ENCODE measurements around the gene NEK8. TPM values are rescaled to one million over a fixed set of nuclear protein-coding genes. Genes with fewer than 3 reads are reported as not detected.

The NEK8 gene
- total and polyA plus RNA-seq, 9 of the 15 experiments (the other 6 are each of a cell fraction or from before 2014, with no cell fraction given) = 0.98 to 16.6 (median 4.6) TPM

- TF ChIP-seq ZHX1 (conservative IDR thresholded peaks at IDR 0.05; ENCODE audit: low read length) (0 out of 2 replicates have a peak, but pooled peaks have one; percentile 29), ZFP30 (CRISPR knock-in tag; IDR thresholded peaks at IDR 0.05; ENCODE audit: borderline replicate concordance) (no peak), CHD1 (IDR thresholded peaks at IDR 0.05; ENCODE audit: low read length) (no peak), SRSF9 (IDR thresholded peaks at IDR 0.05; ENCODE audit: borderline replicate concordance, low read depth, low read length) (no peak), ADNP (tag; IDR thresholded peaks at IDR 0.05) (no peak), ELF1 (tag; IDR thresholded peaks at IDR 0.05) (no peak), SRSF3 (IDR thresholded peaks at IDR 0.05; ENCODE audit: insufficient read depth, low read length) (no peak), ZNF146 (CRISPR knock-in tag; IDR thresholded peaks at IDR 0.05; ENCODE audit: unreplicated experiment) (no peak), PTTG1 (tag; IDR thresholded peaks at IDR 0.05; ENCODE audit: low read depth) (no peak), ZNF717 (CRISPR knock-in tag; IDR thresholded peaks at IDR 0.05) (no peak), ESRRA (IDR thresholded peaks at IDR 0.05; ENCODE audit: borderline replicate concordance, low read depth) (0 out of 2 replicates have a peak, but pooled peaks have one; percentile 36), HES1 (IDR thresholded peaks at IDR 0.05; ENCODE audit: low read depth) (no peak), SRSF7 (optimal IDR thresholded peaks at IDR 0.05; ENCODE audit: low read depth, low read length) (no peak), NFXL1 (CRISPR knock-in tag; IDR thresholded peaks at IDR 0.05) (no peak; the same call in 1 of the 2 replicates), ELF2 (CRISPR knock-in tag; IDR thresholded peaks at IDR 0.05) (no peak), KDM5B (IDR thresholded peaks at IDR 0.05; ENCODE audit: insufficient replicate concordance, low read depth, low read length) (peak; percentile 66), ZZZ3 (IDR thresholded peaks at IDR 0.05) (no peak), HOXB6 (CRISPR knock-in tag; IDR thresholded peaks at IDR 0.05; ENCODE audit: borderline replicate concordance) (no peak), NFIX (CRISPR knock-in tag; IDR thresholded peaks at IDR 0.05; ENCODE audit: low read depth) (no peak), ZNF354B (CRISPR knock-in tag; IDR thresholded peaks at IDR 0.05) (no peak), ZC3H8 (IDR thresholded peaks at IDR 0.05) (no peak), ZBTB8A (IDR thresholded peaks at IDR 0.05; ENCODE audit: partially characterized antibody) (no peak), MECOM (CRISPR knock-in tag; IDR thresholded peaks at IDR 0.05) (no peak), FOSL1 (tag; conservative IDR thresholded peaks at IDR 0.05) (no peak), CTBP1 (IDR thresholded peaks at IDR 0.05; ENCODE audit: borderline replicate concordance) (peak; percentile 90; the same call in 1 of the 2 replicates), RBM14 (IDR thresholded peaks at IDR 0.05; ENCODE audit: borderline replicate concordance, insufficient read depth, low read depth, low read length) (0 out of 2 replicates have a peak, but pooled peaks have one; percentile 27), GABPA (tag; conservative IDR thresholded peaks at IDR 0.05; ENCODE audit: low read depth) (no peak)
Measured at GRCh38 chr17:28710861-28711722, 17.5 kb upstream of the NEK8 start (continued).

Measured in K562 (cell line).